ENCODE results near the gene FASTKD1.

The FASTKD1 gene

GRCh38 chr2:169513094-169513493 lies 60.6 kb downstream of the FASTKD1 start:
- TF ChIP-seq TAF1 (IDR thresholded peaks at IDR 0.05; ENCODE audit: borderline replicate concordance, insufficient read depth, low read length) (no peak), FOXP2 (optimal IDR thresholded peaks at IDR 0.05; ENCODE audit: borderline replicate concordance, extremely low read depth, extremely low read length, insufficient read depth) (no peak), POLR2AphosphoS5 (IDR thresholded peaks at IDR 0.05; ENCODE audit: low read depth, low read length) (no peak), SIN3A (IDR thresholded peaks at IDR 0.05; ENCODE audit: borderline replicate concordance, insufficient read depth, low read length) (no peak)
- TF ChIP-seq, protein P1, sequence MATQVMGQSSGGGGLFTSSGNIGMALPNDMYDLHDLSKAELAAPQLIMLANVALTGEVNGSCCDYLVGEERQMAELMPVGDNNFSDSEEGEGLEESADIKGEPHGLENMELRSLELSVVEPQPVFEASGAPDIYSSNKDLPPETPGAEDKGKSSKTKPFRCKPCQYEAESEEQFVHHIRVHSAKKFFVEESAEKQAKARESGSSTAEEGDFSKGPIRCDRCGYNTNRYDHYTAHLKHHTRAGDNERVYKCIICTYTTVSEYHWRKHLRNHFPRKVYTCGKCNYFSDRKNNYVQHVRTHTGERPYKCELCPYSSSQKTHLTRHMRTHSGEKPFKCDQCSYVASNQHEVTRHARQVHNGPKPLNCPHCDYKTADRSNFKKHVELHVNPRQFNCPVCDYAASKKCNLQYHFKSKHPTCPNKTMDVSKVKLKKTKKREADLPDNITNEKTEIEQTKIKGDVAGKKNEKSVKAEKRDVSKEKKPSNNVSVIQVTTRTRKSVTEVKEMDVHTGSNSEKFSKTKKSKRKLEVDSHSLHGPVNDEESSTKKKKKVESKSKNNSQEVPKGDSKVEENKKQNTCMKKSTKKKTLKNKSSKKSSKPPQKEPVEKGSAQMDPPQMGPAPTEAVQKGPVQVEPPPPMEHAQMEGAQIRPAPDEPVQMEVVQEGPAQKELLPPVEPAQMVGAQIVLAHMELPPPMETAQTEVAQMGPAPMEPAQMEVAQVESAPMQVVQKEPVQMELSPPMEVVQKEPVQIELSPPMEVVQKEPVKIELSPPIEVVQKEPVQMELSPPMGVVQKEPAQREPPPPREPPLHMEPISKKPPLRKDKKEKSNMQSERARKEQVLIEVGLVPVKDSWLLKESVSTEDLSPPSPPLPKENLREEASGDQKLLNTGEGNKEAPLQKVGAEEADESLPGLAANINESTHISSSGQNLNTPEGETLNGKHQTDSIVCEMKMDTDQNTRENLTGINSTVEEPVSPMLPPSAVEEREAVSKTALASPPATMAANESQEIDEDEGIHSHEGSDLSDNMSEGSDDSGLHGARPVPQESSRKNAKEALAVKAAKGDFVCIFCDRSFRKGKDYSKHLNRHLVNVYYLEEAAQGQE (IDR thresholded peaks at IDR 0.05; ENCODE audit: insufficient read depth in 1 of 2, low read depth in 2 of 2, low read length in 2 of 2), result no peak

- no peak for TF ChIP-seq SIN3A (IDR thresholded peaks at IDR 0.05; ENCODE audit: borderline replicate concordance, insufficient read depth, low read length)
- TF ChIP-seq, protein P1 (IDR thresholded peaks at IDR 0.05; ENCODE audit: insufficient read depth in 1 of 2, low read depth in 2 of 2, low read length in 2 of 2), result no peak
- no peak for TF ChIP-seq FOXP2 (optimal IDR thresholded peaks at IDR 0.05; ENCODE audit: borderline replicate concordance, extremely low read depth, extremely low read length, insufficient read depth)
- no peak for TF ChIP-seq TAF1 (IDR thresholded peaks at IDR 0.05; ENCODE audit: borderline replicate concordance, insufficient read depth, low read length)
- TF ChIP-seq POLR2AphosphoS5 (IDR thresholded peaks at IDR 0.05; ENCODE audit: low read depth, low read length), result no peak
Observed at GRCh38 chr2:169512525-169512924, 61.1 kb downstream of the FASTKD1 start.

DNA sequence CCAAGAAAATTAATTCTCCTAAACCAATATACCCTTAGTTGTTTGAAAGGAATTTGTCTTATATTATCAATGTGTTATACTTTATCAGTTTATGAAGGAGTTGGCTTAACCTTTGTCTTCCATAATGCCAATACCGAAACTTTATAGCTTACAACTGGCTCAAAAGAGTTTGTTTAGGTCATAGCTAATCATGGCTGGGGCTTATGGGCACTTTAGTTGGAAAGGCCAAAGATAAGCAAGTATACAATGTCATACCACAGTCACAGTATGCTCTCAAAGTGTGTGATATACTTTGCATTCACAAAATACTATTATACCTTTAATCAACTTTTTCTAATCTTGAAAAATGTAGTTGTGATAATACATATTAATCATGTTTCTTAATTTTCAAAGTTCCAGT lies 61.8 kb downstream of the FASTKD1 start:
- TF ChIP-seq FOXP2 (optimal IDR thresholded peaks at IDR 0.05; ENCODE audit: borderline replicate concordance, extremely low read depth, extremely low read length, insufficient read depth), result no peak

GRCh38 chr2:169510496-169510895 lies 63.2 kb downstream of the FASTKD1 start:
- TF ChIP-seq SIN3A (IDR thresholded peaks at IDR 0.05; ENCODE audit: borderline replicate concordance, insufficient read depth, low read length) (no peak), TAF1 (IDR thresholded peaks at IDR 0.05; ENCODE audit: borderline replicate concordance, insufficient read depth, low read length) (no peak), FOXP2 (optimal IDR thresholded peaks at IDR 0.05; ENCODE audit: borderline replicate concordance, extremely low read depth, extremely low read length, insufficient read depth) (no peak), POLR2AphosphoS5 (IDR thresholded peaks at IDR 0.05; ENCODE audit: low read depth, low read length) (no peak)
- TF ChIP-seq, protein P1 (IDR thresholded peaks at IDR 0.05; ENCODE audit: insufficient read depth in 1 of 2, low read depth in 2 of 2, low read length in 2 of 2), result no peak

GRCh38 chr2:169509955-169510354 lies 63.7 kb downstream of the FASTKD1 start:
- TF ChIP-seq FOXP2 (optimal IDR thresholded peaks at IDR 0.05; ENCODE audit: borderline replicate concordance, extremely low read depth, extremely low read length, insufficient read depth) (no peak), SIN3A (IDR thresholded peaks at IDR 0.05; ENCODE audit: borderline replicate concordance, insufficient read depth, low read length) (no peak), POLR2AphosphoS5 (IDR thresholded peaks at IDR 0.05; ENCODE audit: low read depth, low read length) (no peak), TAF1 (IDR thresholded peaks at IDR 0.05; ENCODE audit: borderline replicate concordance, insufficient read depth, low read length) (no peak)
- TF ChIP-seq, protein P1 (IDR thresholded peaks at IDR 0.05; ENCODE audit: insufficient read depth in 1 of 2, low read depth in 2 of 2, low read length in 2 of 2), result no peak

Data from PFSK-1 (cell line).